ENCODE measurements around the gene IGDCC3.
"Not testable (repeated sequence)": the region's sequence is repeated elsewhere in the genome, so short reads cannot be mapped to it uniquely, and the experiment has no call there.

IGDCC3 gene

GRCh38 chr15:65399997-65400396, 22.2 kb upstream of the IGDCC3 start:
- DNase-seq: no peak
- no peak for TF ChIP-seq POLR2A (IDR thresholded peaks at IDR 0.05; ENCODE audit: low read length)
- no peak for TF ChIP-seq GATA1 (IDR thresholded peaks at IDR 0.05; ENCODE audit: low read depth, low read length)

GRCh38 chr15:65399001-65399706, 21.4 kb upstream of the IGDCC3 start:
- no peak for TF ChIP-seq POLR2A (IDR thresholded peaks at IDR 0.05; ENCODE audit: low read length)
- TF ChIP-seq GATA1 (IDR thresholded peaks at IDR 0.05; ENCODE audit: low read depth, low read length): no peak
- DNase-seq: no peak

- not testable (repeated sequence) for DNase-seq
Measured at GRCh38 chr15:65398486-65398885, 20.7 kb upstream of the IGDCC3 start.

GRCh38 chr15:65396965-65397317, 19.1 kb upstream of the IGDCC3 start:
- DNase-seq: no peak
- TF ChIP-seq POLR2A (IDR thresholded peaks at IDR 0.05; ENCODE audit: low read length) (no peak), GATA1 (IDR thresholded peaks at IDR 0.05; ENCODE audit: low read depth, low read length) (no peak)

- TF ChIP-seq POLR2A (IDR thresholded peaks at IDR 0.05; ENCODE audit: low read length): no peak
- TF ChIP-seq GATA1 (IDR thresholded peaks at IDR 0.05; ENCODE audit: low read depth, low read length): no peak
Measured at GRCh38 chr15:65396283-65396964, 18.6 kb upstream of the IGDCC3 start.

GRCh38 chr15:65395567-65396202, 17.9 kb upstream of the IGDCC3 start:
- DNase-seq: no peak
- TF ChIP-seq GATA1 (IDR thresholded peaks at IDR 0.05; ENCODE audit: low read depth, low read length) (no peak), POLR2A (IDR thresholded peaks at IDR 0.05; ENCODE audit: low read length) (no peak)

More at GRCh38 chr15:65396283-65396964, 18.6 kb upstream of the IGDCC3 start:
- DNase-seq: no peak

GRCh38 chr15:65394936-65395335, 17.1 kb upstream of the IGDCC3 start:
- no peak for TF ChIP-seq POLR2A (IDR thresholded peaks at IDR 0.05; ENCODE audit: low read length)
- no peak for TF ChIP-seq GATA1 (IDR thresholded peaks at IDR 0.05; ENCODE audit: low read depth, low read length)
- no peak for DNase-seq

GRCh38 chr15:65394280-65394789, 16.5 kb upstream of the IGDCC3 start:
- DNase-seq: no peak
- TF ChIP-seq POLR2A (IDR thresholded peaks at IDR 0.05; ENCODE audit: low read length) (no peak), GATA1 (IDR thresholded peaks at IDR 0.05; ENCODE audit: low read depth, low read length) (no peak)

GRCh38 chr15:65393557-65393956, 15.8 kb upstream of the IGDCC3 start:
- DNase-seq: no peak
- TF ChIP-seq GATA1 (IDR thresholded peaks at IDR 0.05; ENCODE audit: low read depth, low read length) (no peak), POLR2A (IDR thresholded peaks at IDR 0.05; ENCODE audit: low read length) (no peak)

- no peak for DNase-seq
- no peak for TF ChIP-seq POLR2A (IDR thresholded peaks at IDR 0.05; ENCODE audit: low read length)
- no peak for TF ChIP-seq GATA1 (IDR thresholded peaks at IDR 0.05; ENCODE audit: low read depth, low read length)
Measured at GRCh38 chr15:65393091-65393490, 15.3 kb upstream of the IGDCC3 start.

- TF ChIP-seq POLR2A (IDR thresholded peaks at IDR 0.05; ENCODE audit: low read length) (no peak), GATA1 (IDR thresholded peaks at IDR 0.05; ENCODE audit: low read depth, low read length) (no peak)
- DNase-seq: no peak
Measured at GRCh38 chr15:65392368-65392767, 14.6 kb upstream of the IGDCC3 start.

- no peak for TF ChIP-seq GATA1 (IDR thresholded peaks at IDR 0.05; ENCODE audit: low read depth, low read length)
- TF ChIP-seq POLR2A (IDR thresholded peaks at IDR 0.05; ENCODE audit: low read length): no peak
- DNase-seq: no peak
Measured at GRCh38 chr15:65391732-65392131, 13.9 kb upstream of the IGDCC3 start.

- TF ChIP-seq POLR2A (IDR thresholded peaks at IDR 0.05; ENCODE audit: low read length) (no peak), GATA1 (IDR thresholded peaks at IDR 0.05; ENCODE audit: low read depth, low read length) (no peak)
- DNase-seq: no peak
Measured at GRCh38 chr15:65390447-65390846, 12.6 kb upstream of the IGDCC3 start.

- DNase-seq: no peak
- TF ChIP-seq GATA1 (IDR thresholded peaks at IDR 0.05; ENCODE audit: low read depth, low read length) (no peak), POLR2A (IDR thresholded peaks at IDR 0.05; ENCODE audit: low read length) (no peak)
Measured at GRCh38 chr15:65389226-65389625, 11.4 kb upstream of the IGDCC3 start.

Measured in erythroblast (primary cell).